SHP77 treated with DMSO at 0.1 percent for 48 hours (cell line): ENCODE results near the gene S100A3.
"Not testable (repeated sequence)": the region's sequence is repeated elsewhere in the genome, so short reads cannot be mapped to it uniquely, and the experiment has no call there.

Experiments used
- DNase-seq: peaks from one replicate; lab custom pipeline; 2025; lab: John Stamatoyannopoulos, UW

S100A3 gene

DNA sequence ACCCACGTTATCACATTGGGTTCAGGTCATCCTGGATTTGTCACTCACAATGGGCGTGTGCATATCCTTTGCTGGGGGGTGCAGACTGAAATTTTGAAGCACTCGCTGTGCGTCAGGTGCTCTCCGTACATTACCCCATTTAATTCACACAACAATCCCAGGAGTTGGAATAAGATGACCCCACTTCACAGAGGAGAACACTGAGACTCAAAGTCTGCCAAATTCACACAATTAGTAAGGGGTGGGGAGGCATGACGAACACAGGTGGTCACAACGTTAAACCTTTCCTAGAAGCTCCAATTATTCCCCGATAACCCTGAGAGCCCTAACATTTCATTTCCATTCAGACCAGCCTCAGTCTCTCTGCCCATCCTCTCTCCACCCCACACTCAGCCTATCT is 20.4 kb upstream of the S100A3 start:
- DNase-seq: no peak

DNA sequence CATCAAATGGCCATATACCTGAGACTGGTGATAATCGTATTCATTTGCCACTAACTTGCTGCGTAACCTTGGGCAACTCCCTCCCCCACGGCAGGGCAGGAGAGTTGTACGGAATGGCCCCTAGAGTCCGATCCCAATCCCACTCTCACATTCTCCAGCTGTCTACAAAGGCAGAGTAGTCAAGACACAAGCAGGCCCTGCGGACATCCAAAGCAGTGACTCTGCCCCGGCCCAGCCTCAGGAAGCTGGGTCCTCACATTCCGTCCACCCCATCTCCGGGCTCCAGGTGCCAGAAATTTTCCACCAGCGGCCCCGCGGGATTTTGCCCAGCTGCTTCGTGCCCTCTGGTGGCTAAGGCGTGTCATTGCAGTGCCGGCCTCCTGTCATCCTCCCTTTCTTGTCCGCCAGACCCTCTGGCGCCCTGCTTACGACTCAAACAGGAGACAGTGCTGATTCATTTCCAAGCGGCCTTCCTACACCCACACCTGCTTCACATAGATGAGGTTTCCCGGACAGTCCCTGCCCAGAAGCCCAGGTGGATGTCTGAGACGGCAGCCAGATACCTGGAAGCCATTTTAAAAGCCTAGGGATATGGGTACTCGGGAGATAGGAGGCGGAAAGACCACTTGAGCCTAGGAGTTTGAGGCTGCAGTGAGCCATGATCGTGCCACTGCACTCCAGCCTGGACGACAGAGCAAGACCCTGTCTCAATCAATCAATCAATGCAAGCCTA is 19.5 kb upstream of the S100A3 start:
- DNase-seq: peak; percentile 97

GRCh38 chr1:153567621-153568366 is 18.7 kb upstream of the S100A3 start:
- peak; percentile 83 for DNase-seq

DNA sequence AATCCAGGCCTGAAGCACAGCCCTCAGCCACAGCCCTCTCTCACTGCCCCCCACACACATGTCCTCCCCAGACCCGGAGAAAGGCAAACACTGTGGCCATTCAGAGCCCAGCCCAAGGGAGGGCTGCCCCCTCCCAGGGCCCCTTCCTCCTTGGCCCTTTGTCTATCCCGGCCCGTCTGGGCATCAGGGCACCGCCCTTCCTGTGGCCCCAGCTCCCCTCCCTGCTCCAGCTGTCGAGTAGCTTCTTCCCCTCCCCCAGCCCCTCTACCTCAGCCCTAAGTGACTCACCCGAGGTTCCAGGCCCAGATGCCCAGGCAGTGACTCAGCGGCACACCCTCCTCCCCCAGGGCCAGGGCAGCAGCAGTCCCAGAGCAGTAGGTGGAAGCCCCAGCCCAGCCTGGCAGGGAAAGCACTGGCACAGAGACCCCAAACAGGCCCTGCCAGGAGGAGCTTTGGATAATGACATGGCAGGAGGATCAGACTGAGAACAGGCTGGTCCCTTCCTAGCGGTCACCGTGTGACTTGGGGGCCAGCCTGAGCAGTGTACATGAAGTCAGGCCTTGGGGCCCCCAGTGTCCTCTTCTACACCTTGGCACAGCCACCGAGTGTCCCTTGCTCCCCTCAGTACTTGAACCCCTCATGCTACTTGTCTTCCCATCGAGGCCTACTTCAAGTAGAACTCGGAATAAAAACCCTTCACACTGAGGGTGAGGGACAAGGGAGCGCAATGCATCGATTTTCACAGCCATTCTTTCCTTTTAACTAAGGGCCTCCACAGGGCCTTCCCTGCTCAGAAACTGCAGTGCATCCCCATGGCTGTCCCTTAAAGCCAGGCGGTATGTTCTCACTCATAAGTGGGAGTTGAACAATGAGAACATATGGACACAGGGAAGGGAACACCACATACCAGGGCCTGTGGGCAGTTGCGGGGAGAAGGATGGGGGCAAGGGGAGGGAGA is 17.6 kb upstream of the S100A3 start:
- DNase-seq: peak; percentile 98

- DNase-seq: peak; percentile 81
Observed at GRCh38 chr1:153565529-153566374, 16.7 kb upstream of the S100A3 start, which contains the start of gene S100A2. S100A2 (minus strand) TSS chr1:153565844; CDS start chr1:153563877, 1,967 bp downstream.

- DNase-seq: no peak
Observed at GRCh38 chr1:153563991-153564390, 14.9 kb upstream of the S100A3 start.

DNA sequence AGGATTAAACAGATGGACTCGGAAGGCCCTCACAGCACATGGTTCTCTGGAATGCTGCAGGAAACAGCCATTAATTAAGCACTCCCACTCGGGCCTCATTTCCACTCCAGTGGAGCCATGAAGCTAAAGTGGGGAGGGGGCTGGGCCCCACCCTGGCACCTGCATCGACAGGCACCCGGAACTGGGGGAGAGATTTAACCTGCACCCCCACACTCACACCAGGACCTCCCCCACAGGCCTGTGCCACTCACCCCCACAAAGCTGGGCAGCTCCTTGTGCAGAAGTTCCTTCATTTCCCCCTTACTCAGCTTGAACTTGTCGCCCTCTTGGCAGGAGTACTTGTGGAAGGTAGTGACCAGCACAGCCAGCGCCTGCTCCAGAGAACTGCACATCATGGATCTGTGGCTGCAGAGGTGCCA is 14.4 kb upstream of the S100A3 start:
- no peak for DNase-seq

GRCh38 chr1:153562021-153562420 is 13.0 kb upstream of the S100A3 start:
- not testable (repeated sequence) for DNase-seq

- DNase-seq: no peak
Observed at GRCh38 chr1:153561466-153561985, 12.5 kb upstream of the S100A3 start.

GRCh38 chr1:153560771-153561465 is 11.9 kb upstream of the S100A3 start:
- no peak for DNase-seq

DNA sequence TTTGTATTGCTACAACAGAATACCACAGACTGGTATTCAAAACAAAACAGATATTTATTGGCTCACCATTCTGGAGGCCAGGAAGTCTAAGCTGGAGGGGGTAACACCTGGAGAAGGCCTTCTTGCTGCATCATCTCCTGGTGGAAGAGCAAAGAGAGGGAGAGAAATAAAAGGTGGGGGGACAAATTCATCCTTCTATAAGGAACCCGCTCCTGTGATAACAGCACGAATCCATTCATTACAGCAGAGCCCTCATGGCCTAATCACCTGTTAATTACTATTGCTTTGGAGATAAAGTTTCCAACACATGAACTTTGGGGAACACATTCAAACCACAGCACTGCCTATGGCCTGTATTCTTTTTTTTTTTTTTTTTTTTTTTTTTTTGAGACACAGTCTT is 11.2 kb upstream of the S100A3 start:
- DNase-seq: no peak

- no peak for DNase-seq
Observed at GRCh38 chr1:153557877-153558276, 8.8 kb upstream of the S100A3 start.

DNA sequence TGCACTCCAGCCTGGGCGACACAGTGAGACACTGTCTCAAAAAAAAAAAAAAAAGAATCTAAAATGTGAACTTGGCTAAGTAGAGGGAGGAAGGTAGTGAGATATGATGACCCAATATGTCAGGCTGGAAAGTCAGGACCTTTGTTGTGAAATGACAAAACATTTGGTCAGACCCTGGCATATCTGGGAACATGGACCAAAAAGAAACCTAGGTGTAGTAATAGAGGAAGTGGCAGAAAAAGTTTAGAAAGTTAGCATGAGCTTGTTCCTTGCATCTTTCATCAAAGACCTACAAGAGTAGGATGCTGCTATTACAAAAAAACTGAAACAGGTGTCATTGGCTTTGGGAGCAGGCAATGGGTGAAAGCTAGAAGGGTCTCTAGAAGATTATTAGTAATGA is 7.3 kb upstream of the S100A3 start:
- DNase-seq: no peak

DNA sequence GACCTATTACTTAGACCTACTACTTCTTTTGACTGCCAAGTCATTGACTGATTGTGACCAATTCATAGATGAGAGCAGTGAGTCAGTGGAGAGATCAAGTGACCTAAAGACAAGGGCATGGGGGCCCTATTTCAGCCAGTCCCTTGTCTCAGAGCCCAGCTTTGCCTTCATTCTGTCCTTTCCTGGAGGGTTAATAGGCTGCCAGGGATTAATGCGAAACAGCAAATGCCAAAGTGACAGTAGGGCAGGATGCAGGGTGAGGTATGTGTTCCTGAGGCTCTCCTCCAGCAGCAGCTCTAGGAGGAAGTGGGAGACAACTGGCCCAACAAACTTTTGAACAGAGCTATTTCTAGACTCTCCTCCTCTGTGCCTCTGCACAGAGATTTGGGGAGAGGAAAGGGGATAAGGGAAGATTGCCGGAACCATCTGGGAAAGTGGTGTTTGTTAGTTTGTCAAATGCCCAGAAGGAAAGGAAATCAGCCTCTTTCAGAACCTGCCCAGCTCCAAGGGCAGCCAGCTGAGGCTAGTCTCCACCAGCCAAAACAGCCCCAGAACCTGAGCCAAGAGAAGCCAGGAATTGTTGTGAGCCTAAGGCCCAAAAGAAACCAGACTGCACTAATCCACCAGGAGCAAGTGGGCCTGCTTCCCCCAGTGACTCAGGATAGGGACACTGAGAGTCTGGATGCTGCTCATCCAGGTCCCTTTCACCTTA is 4.9 kb upstream of the S100A3 start:
- DNase-seq: no peak

DNA sequence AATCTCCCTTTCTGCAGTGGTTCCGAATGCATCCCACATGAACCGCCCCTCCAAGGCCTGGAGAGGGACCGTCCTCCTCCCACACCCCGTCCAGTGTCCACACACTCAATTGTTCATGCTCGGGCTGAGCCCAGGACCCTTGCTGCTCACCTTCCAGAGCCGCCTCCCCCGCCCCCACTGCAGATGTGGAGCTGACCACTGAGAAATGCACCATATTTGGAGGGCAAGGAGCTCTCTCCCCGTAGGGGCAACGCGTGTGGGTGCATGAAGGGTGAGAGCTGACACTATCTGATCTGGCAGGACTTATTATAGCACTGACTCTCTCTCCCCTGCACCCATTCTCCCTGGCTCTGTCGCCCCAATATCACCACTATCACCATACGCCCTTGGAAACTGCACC is 4.0 kb upstream of the S100A3 start:
- no peak for DNase-seq

DNA sequence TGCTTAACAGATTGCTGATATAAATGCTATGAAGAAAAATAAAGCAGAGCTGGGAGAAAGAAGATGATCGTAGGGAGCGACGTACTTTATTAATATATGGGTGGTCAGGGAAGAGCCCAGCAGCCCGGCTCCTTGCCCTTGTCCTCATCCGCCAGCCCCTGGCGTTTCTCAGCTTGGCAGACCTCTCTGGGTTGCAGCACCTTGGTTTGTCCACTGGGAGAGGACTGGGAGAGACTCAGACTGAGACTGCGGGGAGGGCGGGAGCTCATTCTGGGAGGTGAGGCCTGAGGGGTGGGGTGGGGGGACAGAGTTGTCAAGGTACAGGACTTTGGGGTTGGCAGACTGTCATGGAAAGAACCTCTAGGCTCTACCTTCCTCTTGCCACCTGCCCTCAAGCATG is 3.3 kb upstream of the S100A3 start:
- DNase-seq: no peak

DNA sequence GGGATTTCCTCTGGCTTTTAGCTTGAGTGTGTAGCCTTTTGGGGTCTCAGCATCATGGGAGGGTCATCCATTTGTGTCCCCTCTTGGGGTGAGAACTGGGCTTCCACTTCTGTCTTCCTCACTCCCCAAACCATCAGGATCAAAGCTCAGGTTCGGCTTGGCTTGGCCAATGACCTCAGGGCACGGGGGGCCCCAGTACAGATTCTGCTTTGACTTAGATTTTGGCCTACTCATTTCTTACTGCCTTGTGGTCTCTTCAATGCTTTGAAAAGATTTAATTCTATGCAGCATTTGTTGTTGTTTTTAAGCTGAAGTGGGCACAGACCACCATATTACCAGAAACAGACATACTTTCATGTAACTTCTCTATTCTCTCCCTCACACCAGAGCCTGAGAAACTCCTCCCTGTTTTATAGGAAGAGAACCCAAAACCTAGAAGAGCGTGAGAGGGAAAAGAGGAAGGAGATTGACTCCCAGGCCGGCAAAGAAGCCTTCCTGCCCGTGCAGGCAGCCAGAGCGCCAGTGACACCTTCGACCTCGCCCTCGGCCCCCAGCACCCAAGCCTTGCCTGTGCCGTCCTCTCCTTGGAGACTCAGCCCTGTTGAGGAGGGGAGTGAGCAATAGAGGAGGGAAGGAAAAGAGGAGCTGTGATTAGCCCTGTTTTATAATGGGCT is 1.9 kb upstream of the S100A3 start:
- DNase-seq: no peak

GRCh38 chr1:153550398-153550758 is 1.3 kb upstream of the S100A3 start:
- DNase-seq: no peak

- no peak for DNase-seq
Observed at GRCh38 chr1:153549741-153550397, 811 bp upstream of the S100A3 start.
